Measurements from ENCODE around the gene CHCHD6. TPM values are rescaled to one million over a fixed set of nuclear protein-coding genes. Genes with fewer than 3 reads are reported as not detected.

The CHCHD6 gene
- total RNA-seq, 1 donor from 2014 or later: 15.7 TPM

DNA sequence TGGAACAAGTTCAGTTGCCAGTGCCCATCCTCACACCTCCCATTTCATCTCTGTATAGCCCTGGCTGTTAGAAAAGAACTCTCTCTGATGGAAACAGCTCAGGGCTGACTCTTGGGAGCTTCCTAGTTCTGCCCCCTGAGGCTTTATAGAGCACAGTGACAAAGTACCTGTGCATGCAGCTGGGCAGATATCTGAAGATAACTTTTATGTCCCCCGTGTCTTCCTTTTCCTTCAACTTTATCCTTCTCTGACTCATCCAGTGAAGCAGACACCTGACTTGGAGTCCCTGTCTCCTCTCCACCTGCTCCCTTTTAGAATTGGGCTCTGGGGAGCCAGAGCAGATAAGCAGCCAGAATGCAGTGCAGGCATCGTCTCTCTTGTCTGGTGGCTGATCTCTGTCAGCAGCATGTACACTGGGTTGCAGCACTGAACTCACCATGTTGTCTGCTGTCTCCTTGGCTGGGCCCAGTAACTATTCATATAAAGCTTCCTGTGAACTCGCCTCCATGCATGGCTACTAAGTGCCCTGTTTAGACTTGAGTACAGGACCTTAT, 225.0 kb downstream of the CHCHD6 start:
- no peaks in the 10 kb centered on the region for H3K9me3 Mint-ChIP-seq
- H3K4me1 Mint-ChIP-seq (ENCODE audit: low read depth): no peaks in the 10 kb centered on the region
- no peaks in the 10 kb centered on the region for H3K36me3 Mint-ChIP-seq (ENCODE audit: low read depth)
- intact Hi-C loops (cut with micrococcal nuclease): no loop called here
- H3K27me3 Mint-ChIP-seq (ENCODE audit: low read depth): no peaks in the 10 kb centered on the region
- H3K27ac Mint-ChIP-seq: no peak overlapping the region
- no peak for DNase-seq (ENCODE audit: low spot score)
- H3K4me3 Mint-ChIP-seq (ENCODE audit: low read depth): no peak overlapping the region

DNA sequence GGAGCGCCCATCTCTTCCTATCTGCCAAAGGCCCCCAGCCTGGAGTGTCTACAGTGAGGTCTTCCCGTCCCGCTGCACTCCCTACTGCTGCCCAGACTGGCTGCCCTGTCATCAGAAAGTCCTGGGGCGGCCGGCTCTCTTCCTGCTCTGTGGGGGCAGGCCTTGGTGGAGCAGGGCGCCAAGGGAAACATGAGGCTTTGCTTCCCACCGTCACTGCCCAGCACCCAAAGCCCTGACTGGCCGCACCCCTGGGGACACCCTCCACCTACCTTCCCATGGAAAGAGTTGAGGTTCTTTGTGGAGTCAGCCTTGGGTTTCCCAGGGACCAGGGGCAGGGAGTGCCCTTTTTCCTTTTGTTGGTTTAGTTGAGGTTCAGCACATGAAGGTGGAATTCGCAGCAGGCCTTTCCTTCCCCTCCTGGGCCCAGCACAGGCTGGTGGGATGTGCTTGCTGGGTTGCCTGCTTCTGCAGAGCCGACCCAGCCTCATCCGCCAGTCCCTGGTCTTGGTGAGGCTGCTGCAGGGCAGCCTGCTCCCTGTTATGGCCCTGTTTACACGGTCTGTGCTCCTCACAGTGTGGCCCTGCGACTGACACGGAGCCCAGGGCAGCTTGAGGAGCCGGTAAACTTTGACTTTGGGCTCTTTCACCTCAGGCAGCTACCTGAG, 227.0 kb downstream of the CHCHD6 start:
- DNase-seq (ENCODE audit: low spot score): no peak
- H3K27ac Mint-ChIP-seq: no peak overlapping the region
- intact Hi-C loops (cut with micrococcal nuclease): no loop called here

DNA sequence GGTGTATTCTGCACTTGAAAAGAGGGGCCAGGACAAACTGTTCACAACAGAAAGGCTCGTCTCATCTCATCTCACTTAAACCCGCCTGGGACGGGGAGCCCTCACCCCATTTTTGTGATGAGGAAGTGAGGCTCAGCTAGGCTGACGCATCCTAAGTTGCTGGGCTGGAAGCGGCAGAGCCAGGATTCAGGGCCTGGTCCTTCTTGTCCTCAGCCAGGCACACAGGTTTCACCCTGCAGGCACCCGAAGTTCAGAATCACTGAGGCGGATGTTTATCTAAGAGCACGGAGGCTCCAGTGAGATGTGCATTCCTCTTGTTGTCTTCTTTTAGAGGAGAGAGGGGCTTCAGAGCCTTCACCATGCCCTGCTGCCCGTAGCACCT, 227.8 kb downstream of the CHCHD6 start:
- DNase-seq (ENCODE audit: low spot score): no peak
- intact Hi-C loops (cut with micrococcal nuclease): no loop called here
- H3K36me3 Mint-ChIP-seq (ENCODE audit: low read depth): no peaks in the 10 kb centered on the region
- no peak overlapping the region for H3K27ac Mint-ChIP-seq
- no peaks in the 10 kb centered on the region for H3K4me1 Mint-ChIP-seq (ENCODE audit: low read depth)
- H3K27me3 Mint-ChIP-seq (ENCODE audit: low read depth): no peaks in the 10 kb centered on the region
- H3K9me3 Mint-ChIP-seq: no peaks in the 10 kb centered on the region
- no peak overlapping the region for H3K4me3 Mint-ChIP-seq (ENCODE audit: low read depth)

More for the DNA sequence above, 227.0 kb downstream of the CHCHD6 start:
- Mint-ChIP-seq H3K9me3 (no peaks in the 10 kb centered on the region), H3K27me3 (ENCODE audit: low read depth) (no peaks in the 10 kb centered on the region), H3K36me3 (ENCODE audit: low read depth) (no peaks in the 10 kb centered on the region), H3K4me3 (ENCODE audit: low read depth) (no peak overlapping the region), H3K4me1 (ENCODE audit: low read depth) (no peaks in the 10 kb centered on the region)

DNA sequence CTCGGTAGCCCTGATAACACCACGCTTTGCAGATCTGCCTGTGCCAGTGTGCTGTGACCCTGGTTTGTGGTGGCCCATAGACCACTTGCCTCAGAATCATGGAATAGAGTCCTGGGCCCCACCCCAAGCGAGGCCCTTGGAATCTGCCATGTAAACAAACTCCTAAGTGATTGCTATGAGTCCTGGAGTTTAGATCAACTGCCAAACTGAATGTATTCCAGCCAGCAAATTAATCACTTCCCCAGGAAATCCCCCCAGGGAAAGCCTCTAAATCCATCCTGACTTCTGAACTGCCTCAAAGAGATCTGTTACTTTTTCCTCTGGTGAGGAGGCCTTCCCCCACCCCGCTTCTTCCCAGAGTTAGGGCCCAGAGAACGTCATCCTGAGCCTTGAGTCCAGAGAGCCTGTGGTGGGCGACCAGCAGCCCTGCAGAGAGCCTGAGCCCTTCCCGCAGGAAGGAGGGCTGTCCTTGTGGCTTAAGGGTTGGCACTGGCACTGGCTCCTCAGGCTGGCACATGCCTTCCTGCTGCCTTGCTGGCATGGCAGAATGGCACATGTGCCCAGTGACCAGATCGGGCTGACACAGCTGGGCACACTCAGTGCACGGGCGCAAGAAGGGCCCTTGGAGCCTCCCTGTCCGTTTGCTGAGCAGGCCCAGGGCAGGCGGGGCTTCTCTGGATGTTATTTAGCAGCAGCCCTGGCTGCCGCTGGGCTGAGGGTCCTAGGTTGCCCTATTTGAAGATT, 228.3 kb downstream of the CHCHD6 start:
- no peaks in the 10 kb centered on the region for H3K4me1 Mint-ChIP-seq (ENCODE audit: low read depth)
- H3K9me3 Mint-ChIP-seq: no peaks in the 10 kb centered on the region
- no peak for DNase-seq (ENCODE audit: low spot score)
- H3K27ac Mint-ChIP-seq: no peak overlapping the region
- no peaks in the 10 kb centered on the region for H3K36me3 Mint-ChIP-seq (ENCODE audit: low read depth)
- no peaks in the 10 kb centered on the region for H3K27me3 Mint-ChIP-seq (ENCODE audit: low read depth)
- H3K4me3 Mint-ChIP-seq (ENCODE audit: low read depth): no peak overlapping the region
- intact Hi-C loops (cut with micrococcal nuclease): no loop called here

DNA sequence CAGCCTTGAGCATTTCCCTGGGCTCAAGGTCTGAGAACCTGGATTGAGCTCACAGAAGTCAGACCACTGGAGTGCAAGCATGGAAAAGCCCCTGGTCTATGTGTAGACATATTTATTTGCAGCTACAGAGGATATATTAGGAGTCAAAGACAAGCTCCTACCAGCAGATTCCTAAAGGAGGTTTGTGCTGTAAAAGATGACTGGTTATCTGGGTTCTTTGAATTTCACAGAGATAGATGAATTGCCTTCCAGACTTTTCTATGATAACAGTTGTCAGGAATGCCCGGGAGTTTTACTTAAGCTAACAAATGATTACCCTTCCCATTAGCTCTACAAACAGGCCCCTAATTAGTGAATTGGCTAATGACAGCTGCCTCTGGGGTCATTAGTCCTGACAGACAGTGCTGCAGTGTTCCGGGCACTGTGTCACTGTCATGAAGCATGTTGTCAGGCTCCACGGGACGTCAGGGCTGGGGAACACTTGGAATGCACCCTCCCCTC, 230.0 kb downstream of the CHCHD6 start:
- H3K36me3 Mint-ChIP-seq (ENCODE audit: low read depth): no peaks in the 10 kb centered on the region
- H3K4me1 Mint-ChIP-seq (ENCODE audit: low read depth): no peaks in the 10 kb centered on the region
- no peaks in the 10 kb centered on the region for H3K9me3 Mint-ChIP-seq
- DNase-seq (ENCODE audit: low spot score): no peak
- no peaks in the 10 kb centered on the region for H3K27me3 Mint-ChIP-seq (ENCODE audit: low read depth)
- no peak overlapping the region for H3K27ac Mint-ChIP-seq
- no peak overlapping the region for H3K4me3 Mint-ChIP-seq (ENCODE audit: low read depth)
- intact Hi-C loops (cut with micrococcal nuclease): no loop called here

- Mint-ChIP-seq H3K9me3 (no peaks in the 10 kb centered on the region), H3K36me3 (ENCODE audit: low read depth) (no peaks in the 10 kb centered on the region), H3K4me1 (ENCODE audit: low read depth) (no peaks in the 10 kb centered on the region), H3K27ac (no peak overlapping the region), H3K4me3 (ENCODE audit: low read depth) (no peak overlapping the region), H3K27me3 (ENCODE audit: low read depth) (no peaks in the 10 kb centered on the region)
- no peak for DNase-seq (ENCODE audit: low spot score)
- intact Hi-C loops (cut with micrococcal nuclease): no loop called here
These were observed 231.0 kb downstream of the CHCHD6 start for GRCh38 chr3:126934991-126935390.

DNA sequence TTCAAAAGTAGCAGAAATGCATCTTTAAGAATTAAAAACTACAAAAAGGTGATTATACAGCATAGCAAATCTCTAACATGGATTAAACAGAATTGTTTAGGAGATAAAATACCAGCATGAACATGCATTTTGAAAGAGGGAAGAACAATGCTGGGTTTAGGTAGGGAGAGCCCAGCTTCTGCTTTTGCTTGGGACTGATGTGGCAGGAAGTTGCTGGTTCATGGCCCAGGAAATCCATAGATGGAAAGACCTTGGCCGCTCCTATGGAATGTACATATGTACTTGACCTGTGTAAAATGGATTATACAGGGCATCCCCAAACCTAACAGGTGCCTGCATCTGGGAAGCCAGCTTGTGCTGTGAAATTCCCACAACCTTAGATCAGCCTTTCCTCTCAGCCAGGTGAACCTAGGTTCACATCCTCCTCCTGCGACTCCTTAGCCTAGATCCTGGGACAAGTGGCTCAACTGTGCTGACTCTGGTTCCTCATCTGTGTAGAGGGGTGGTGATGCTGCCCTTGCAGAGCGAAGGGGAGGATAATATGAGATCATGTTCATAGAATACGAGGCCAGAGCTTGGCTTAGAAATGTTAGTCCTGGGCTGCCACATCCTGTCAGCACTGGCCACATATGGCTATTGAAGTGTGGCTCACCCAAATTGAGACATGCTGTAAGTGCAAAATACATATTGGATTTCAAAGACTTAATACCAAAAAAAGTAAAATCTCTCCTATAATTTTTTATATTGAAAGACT, 231.9 kb downstream of the CHCHD6 start:
- Mint-ChIP-seq H3K4me3 (ENCODE audit: low read depth) (no peak overlapping the region), H3K27me3 (ENCODE audit: low read depth) (peaks cover 2% of the 10 kb centered on the region), H3K27ac (no peak overlapping the region), H3K4me1 (ENCODE audit: low read depth) (no peaks in the 10 kb centered on the region), H3K9me3 (no peaks in the 10 kb centered on the region), H3K36me3 (ENCODE audit: low read depth) (no peaks in the 10 kb centered on the region)
- intact Hi-C loops (cut with micrococcal nuclease): no loop called here
- DNase-seq (ENCODE audit: low spot score): no peak

GRCh38 chr3:126936853-126937425, 232.9 kb downstream of the CHCHD6 start:
- peaks cover 2% of the 10 kb centered on the region for H3K27me3 Mint-ChIP-seq (ENCODE audit: low read depth)
- intact Hi-C loops (cut with micrococcal nuclease): no loop called here
- no peak for DNase-seq (ENCODE audit: low spot score)
- no peaks in the 10 kb centered on the region for H3K36me3 Mint-ChIP-seq (ENCODE audit: low read depth)
- no peaks in the 10 kb centered on the region for H3K4me1 Mint-ChIP-seq (ENCODE audit: low read depth)
- H3K27ac Mint-ChIP-seq: no peak overlapping the region
- H3K4me3 Mint-ChIP-seq (ENCODE audit: low read depth): no peak overlapping the region
- H3K9me3 Mint-ChIP-seq: no peaks in the 10 kb centered on the region

DNA sequence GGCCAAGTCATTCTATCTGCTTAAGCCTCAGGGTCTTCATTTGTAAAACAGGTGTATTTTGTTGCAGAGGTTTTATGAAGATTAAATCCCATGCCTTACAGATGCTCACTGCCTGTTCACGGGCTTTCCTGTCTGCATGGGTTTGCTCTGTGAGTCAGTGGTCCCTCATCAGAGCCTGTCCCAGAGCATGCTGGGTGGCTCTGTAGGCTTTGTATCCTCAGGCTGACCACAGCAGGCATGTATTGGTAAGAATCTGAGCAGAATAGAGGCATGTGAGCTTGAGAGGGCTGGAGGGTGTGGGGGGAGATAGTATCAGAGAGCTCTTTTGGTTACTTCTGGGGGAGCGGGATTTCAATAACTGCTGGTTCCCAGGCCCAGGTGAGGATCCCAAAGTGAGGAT, 233.5 kb downstream of the CHCHD6 start:
- Mint-ChIP-seq H3K4me1 (ENCODE audit: low read depth) (no peaks in the 10 kb centered on the region), H3K36me3 (ENCODE audit: low read depth) (no peaks in the 10 kb centered on the region), H3K9me3 (no peaks in the 10 kb centered on the region), H3K4me3 (ENCODE audit: low read depth) (no peak overlapping the region), H3K27ac (no peak overlapping the region), H3K27me3 (ENCODE audit: low read depth) (peaks cover 2% of the 10 kb centered on the region)
- intact Hi-C loops (cut with micrococcal nuclease): no loop called here
- DNase-seq (ENCODE audit: low spot score): no peak

DNA sequence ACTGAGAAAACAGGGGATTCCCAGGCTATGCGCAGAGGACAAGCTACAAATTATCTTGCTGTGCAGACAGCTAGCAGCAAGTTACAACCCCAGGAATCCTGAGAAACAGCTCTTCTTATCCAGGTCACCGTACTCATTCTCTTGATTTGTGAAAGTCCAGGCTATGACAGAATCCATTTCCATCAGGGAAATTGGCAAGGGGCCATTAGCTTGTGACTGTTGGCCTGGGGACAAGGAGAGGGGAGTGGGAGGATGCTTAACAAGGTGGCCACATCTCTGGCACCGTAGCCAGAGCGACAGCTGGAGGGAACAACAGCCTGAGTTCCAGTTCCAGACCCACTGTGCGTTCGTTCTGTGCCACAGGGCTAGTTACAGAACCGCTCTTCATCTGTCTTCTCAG, 233.9 kb downstream of the CHCHD6 start:
- Mint-ChIP-seq H3K4me3 (ENCODE audit: low read depth) (no peak overlapping the region), H3K27ac (no peak overlapping the region), H3K36me3 (ENCODE audit: low read depth) (no peaks in the 10 kb centered on the region), H3K4me1 (ENCODE audit: low read depth) (no peaks in the 10 kb centered on the region), H3K9me3 (no peaks in the 10 kb centered on the region), H3K27me3 (ENCODE audit: low read depth) (peaks cover 2% of the 10 kb centered on the region)
- DNase-seq (ENCODE audit: low spot score): no peak
- intact Hi-C loops (cut with micrococcal nuclease): no loop called here

- DNase-seq (ENCODE audit: low spot score): no peak
These were observed 234.7 kb downstream of the CHCHD6 start for GRCh38 chr3:126938520-126939337.

DNA sequence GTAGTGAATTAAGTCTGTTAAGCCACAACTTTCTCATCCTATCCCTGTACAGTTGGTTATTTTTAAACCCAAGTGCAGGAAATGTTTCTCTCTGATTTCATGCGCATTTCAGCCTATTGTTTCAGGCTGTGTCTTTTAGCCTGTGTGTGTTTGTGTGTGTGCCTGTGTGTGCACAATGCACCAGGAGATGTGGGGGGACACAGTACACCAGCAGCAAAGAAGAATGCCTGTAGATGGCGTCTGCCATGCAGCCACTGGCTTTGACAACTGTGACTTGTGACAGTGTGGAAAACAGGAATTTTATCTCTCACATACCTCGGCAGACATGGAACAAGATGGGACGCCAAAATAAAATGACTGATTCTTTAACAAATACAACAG, 235.3 kb downstream of the CHCHD6 start:
- no peak overlapping the region for H3K4me3 Mint-ChIP-seq (ENCODE audit: low read depth)
- no peak for DNase-seq (ENCODE audit: low spot score)
- H3K36me3 Mint-ChIP-seq (ENCODE audit: low read depth): no peaks in the 10 kb centered on the region
- H3K9me3 Mint-ChIP-seq: no peaks in the 10 kb centered on the region
- no peak overlapping the region for H3K27ac Mint-ChIP-seq
- intact Hi-C loops (cut with micrococcal nuclease): no loop called here
- H3K27me3 Mint-ChIP-seq (ENCODE audit: low read depth): peaks cover 2% of the 10 kb centered on the region
- no peaks in the 10 kb centered on the region for H3K4me1 Mint-ChIP-seq (ENCODE audit: low read depth)

More at GRCh38 chr3:126938520-126939337, 234.7 kb downstream of the CHCHD6 start:
- Mint-ChIP-seq H3K9me3 (no peaks in the 10 kb centered on the region), H3K4me3 (ENCODE audit: low read depth) (no peak overlapping the region), H3K4me1 (ENCODE audit: low read depth) (no peaks in the 10 kb centered on the region), H3K36me3 (ENCODE audit: low read depth) (no peaks in the 10 kb centered on the region), H3K27ac (no peak overlapping the region), H3K27me3 (ENCODE audit: low read depth) (peaks cover 2% of the 10 kb centered on the region)
- intact Hi-C loops (cut with micrococcal nuclease): no loop called here

Data from activated T-helper 2 cell treated with anti-CD3 and anti-CD28 coated beads, Interferon-gamma antibody, Interleukin-2, Interleukin-4, amounts not matched to agents 10 μg/mL and 5 μg/mL and 100 μg/mL, durations not matched to agents 14 hours and 24 hours and 36 hours (primary cell).